Measurements from ENCODE around the gene DERA.

The DERA gene

GRCh38 chr12:15861404-15861803, 49.7 kb upstream of the DERA start:
- CTCF ChIA-PET, result no interaction called here
- no peak for TF ChIP-seq ZBTB20 (tag by site-specific recombination; IDR thresholded peaks at IDR 0.05)
- no peak for TF ChIP-seq ZNF341 (tag by site-specific recombination; IDR thresholded peaks at IDR 0.05; ENCODE audit: low read depth)

GRCh38 chr12:15862840-15863239, 48.3 kb upstream of the DERA start:
- no peak overlapping the region for H3K27ac ChIP-seq (ENCODE audit: extremely low read depth, low read depth, low read length)
- ChIA-PET CTCF (no interaction called here), POLR2A (no interaction called here)
- no peak overlapping the region for H3K4me3 ChIP-seq (ENCODE audit: low read depth, low read length)
- H3K4me1 ChIP-seq (ENCODE audit: control insufficient read depth, insufficient read depth, low read length), result no peaks in the 10 kb centered on the region; the same call in 1 of the 2 replicates
- no peaks in the 10 kb centered on the region for H3K36me3 ChIP-seq (ENCODE audit: control insufficient read depth in 2 of 2, insufficient read depth in 1 of 2, low read length in 2 of 2)
- TF ChIP-seq PRDM1 (tag by site-specific recombination; IDR thresholded peaks at IDR 0.05) (no peak), ZFP37 (tag by site-specific recombination; IDR thresholded peaks at IDR 0.05) (no peak), ZNF791 (tag by site-specific recombination; IDR thresholded peaks at IDR 0.05) (no peak), ZBTB17 (tag by site-specific recombination; IDR thresholded peaks at IDR 0.05) (no peak), ZNF223 (tag by site-specific recombination; IDR thresholded peaks at IDR 0.05) (no peak), WT1 (tag by site-specific recombination; IDR thresholded peaks at IDR 0.05) (no peak), HOXD13 (CRISPR knock-in tag; IDR thresholded peaks at IDR 0.05; ENCODE audit: borderline replicate concordance) (no peak), ZNF48 (tag by site-specific recombination; IDR thresholded peaks at IDR 0.05) (no peak), TSHZ1 (tag by site-specific recombination; IDR thresholded peaks at IDR 0.05; ENCODE audit: borderline replicate concordance) (no peak), ZNF174 (tag by site-specific recombination; IDR thresholded peaks at IDR 0.05) (no peak), ZFP69B (tag by site-specific recombination; IDR thresholded peaks at IDR 0.05) (no peak), ZNF660 (tag by site-specific recombination; IDR thresholded peaks at IDR 0.05) (no peak), ZNF26 (tag by site-specific recombination; IDR thresholded peaks at IDR 0.05) (no peak), ZNF530 (tag by site-specific recombination; IDR thresholded peaks at IDR 0.05; ENCODE audit: low read depth) (no peak), ZNF391 (tag by site-specific recombination; IDR thresholded peaks at IDR 0.05; ENCODE audit: borderline replicate concordance, low read depth) (no peak), BCL11A (tag by site-specific recombination; IDR thresholded peaks at IDR 0.05; ENCODE audit: low read depth) (no peak), ZNF621 (tag by site-specific recombination; IDR thresholded peaks at IDR 0.05) (no peak), ZBTB1 (tag by site-specific recombination; IDR thresholded peaks at IDR 0.05) (no peak), ZNF654 (tag by site-specific recombination; IDR thresholded peaks at IDR 0.05; ENCODE audit: low read depth) (no peak)
- no peaks in the 10 kb centered on the region for H3K9me3 ChIP-seq (ENCODE audit: control insufficient read depth, insufficient read depth, low read depth, low read length)

More at GRCh38 chr12:15861404-15861803, 49.7 kb upstream of the DERA start:
- Histone ChIP-seq H3K4me3 (ENCODE audit: low read depth, low read length) (no peak overlapping the region), H3K36me3 (ENCODE audit: control insufficient read depth in 2 of 2, insufficient read depth in 1 of 2, low read length in 2 of 2) (no peaks in the 10 kb centered on the region), H3K27ac (ENCODE audit: extremely low read depth, low read depth, low read length) (no peak overlapping the region), H3K4me1 (ENCODE audit: control insufficient read depth, insufficient read depth, low read length) (no peaks in the 10 kb centered on the region; the same call in 1 of the 2 replicates), H3K9me3 (ENCODE audit: control insufficient read depth, insufficient read depth, low read depth, low read length) (no peaks in the 10 kb centered on the region)
- POLR2A ChIA-PET, result no interaction called here

Data from HEK293 (cell line).